Measurements from ENCODE around the gene ASTE1. TPM values are rescaled to one million over a fixed set of nuclear protein-coding genes. Genes with fewer than 3 reads are reported as not detected.
"Not testable (repeated sequence)": the region's sequence is repeated elsewhere in the genome, so short reads cannot be mapped to it uniquely, and the experiment has no call there.

Gene ASTE1
- total RNA-seq, 1 donor from 2014 or later: 7.4 TPM

- no peak overlapping the region for H3K27ac Mint-ChIP-seq
- intact Hi-C loops (cut with micrococcal nuclease): no loop called here
- no peaks in the 10 kb centered on the region for H3K27me3 Mint-ChIP-seq (ENCODE audit: low read depth)
- peaks cover 52% of the 10 kb centered on the region for H3K36me3 Mint-ChIP-seq (ENCODE audit: low read depth)
- H3K4me3 Mint-ChIP-seq (ENCODE audit: low read depth): no peak overlapping the region
- no peaks in the 10 kb centered on the region for H3K9me3 Mint-ChIP-seq
- DNase-seq (ENCODE audit: low spot score): no peak
- peaks cover 10% of the 10 kb centered on the region for H3K4me1 Mint-ChIP-seq (ENCODE audit: low read depth)
These were observed 25.6 kb downstream of the ASTE1 start for GRCh38 chr3:131001071-131001470.

GRCh38 chr3:130997289-130997688, 29.3 kb downstream of the ASTE1 start:
- peaks cover 33% of the 10 kb centered on the region for H3K36me3 Mint-ChIP-seq (ENCODE audit: low read depth)
- DNase-seq (ENCODE audit: low spot score): no peak
- no peaks in the 10 kb centered on the region for H3K9me3 Mint-ChIP-seq
- H3K4me1 Mint-ChIP-seq (ENCODE audit: low read depth): no peaks in the 10 kb centered on the region
- H3K27me3 Mint-ChIP-seq (ENCODE audit: low read depth): no peaks in the 10 kb centered on the region
- intact Hi-C loops (cut with micrococcal nuclease): no loop called here
- no peak overlapping the region for H3K27ac Mint-ChIP-seq
- no peak overlapping the region for H3K4me3 Mint-ChIP-seq (ENCODE audit: low read depth)

DNA sequence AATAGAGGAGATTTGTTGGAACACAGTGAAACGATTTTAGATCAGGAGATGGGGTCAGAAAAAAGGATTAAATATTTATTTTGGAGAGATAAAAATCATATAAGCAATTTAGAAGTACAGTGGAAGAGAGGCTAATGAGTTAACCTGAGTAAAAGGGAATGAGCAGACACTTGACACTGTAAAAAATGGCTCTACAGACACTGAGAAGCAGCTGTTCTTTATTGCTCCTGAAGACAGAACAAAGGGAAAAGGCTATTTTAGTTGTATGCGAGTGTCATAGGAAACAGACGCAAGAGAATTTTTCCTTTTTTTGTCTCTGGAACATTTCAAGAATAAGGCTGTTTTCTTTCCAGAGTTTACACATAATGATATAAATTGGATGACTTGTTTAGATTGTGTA, 34.3 kb downstream of the ASTE1 start:
- no peaks in the 10 kb centered on the region for H3K9me3 Mint-ChIP-seq
- no peaks in the 10 kb centered on the region for H3K27me3 Mint-ChIP-seq (ENCODE audit: low read depth)
- no peak for DNase-seq (ENCODE audit: low spot score)
- H3K36me3 Mint-ChIP-seq (ENCODE audit: low read depth): peaks cover 37% of the 10 kb centered on the region
- no peak overlapping the region for H3K4me3 Mint-ChIP-seq (ENCODE audit: low read depth)
- intact Hi-C loops (cut with micrococcal nuclease): no loop called here
- H3K27ac Mint-ChIP-seq: no peak overlapping the region
- H3K4me1 Mint-ChIP-seq (ENCODE audit: low read depth): peaks cover 13% of the 10 kb centered on the region

GRCh38 chr3:130991126-130991525, 35.5 kb downstream of the ASTE1 start:
- Mint-ChIP-seq H3K27me3 (ENCODE audit: low read depth) (no peaks in the 10 kb centered on the region), H3K36me3 (ENCODE audit: low read depth) (peaks cover 32% of the 10 kb centered on the region), H3K9me3 (no peaks in the 10 kb centered on the region), H3K27ac (no peak overlapping the region), H3K4me1 (ENCODE audit: low read depth) (peaks cover 13% of the 10 kb centered on the region), H3K4me3 (ENCODE audit: low read depth) (no peak overlapping the region)
- DNase-seq (ENCODE audit: low spot score): no peak
- intact Hi-C loops (cut with micrococcal nuclease): no loop called here

DNA sequence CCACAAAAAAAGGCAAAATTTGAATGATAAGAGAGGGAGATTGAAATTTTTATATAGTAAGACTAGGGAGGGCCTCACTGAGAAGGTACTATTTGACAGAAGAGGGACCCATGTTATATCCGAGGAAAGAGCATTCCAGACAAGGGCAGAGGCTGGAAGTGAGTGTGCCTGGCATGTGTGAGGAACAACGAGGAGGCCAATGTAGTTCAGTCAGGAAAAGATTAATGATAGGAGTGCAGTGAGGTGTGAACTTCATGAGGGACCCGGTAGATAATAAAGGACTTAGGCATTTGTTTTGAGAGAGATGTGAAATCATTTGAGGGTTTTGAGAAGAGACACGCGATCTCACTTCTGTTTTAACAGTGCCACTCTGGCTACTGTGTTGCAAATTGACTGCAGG, 36.3 kb downstream of the ASTE1 start:
- Mint-ChIP-seq H3K4me1 (ENCODE audit: low read depth) (peaks cover 13% of the 10 kb centered on the region), H3K4me3 (ENCODE audit: low read depth) (no peak overlapping the region), H3K9me3 (no peaks in the 10 kb centered on the region), H3K27me3 (ENCODE audit: low read depth) (no peaks in the 10 kb centered on the region), H3K36me3 (ENCODE audit: low read depth) (peaks cover 37% of the 10 kb centered on the region), H3K27ac (no peak overlapping the region)
- intact Hi-C loops (cut with micrococcal nuclease): no loop called here
- DNase-seq (ENCODE audit: low spot score): no peak

- no peaks in the 10 kb centered on the region for H3K9me3 Mint-ChIP-seq
- DNase-seq (ENCODE audit: low spot score): no peak
- peaks cover 44% of the 10 kb centered on the region for H3K36me3 Mint-ChIP-seq (ENCODE audit: low read depth)
- H3K27ac Mint-ChIP-seq: no peak overlapping the region
- H3K4me3 Mint-ChIP-seq (ENCODE audit: low read depth): no peak overlapping the region
- intact Hi-C loops (cut with micrococcal nuclease): no loop called here
- no peaks in the 10 kb centered on the region for H3K4me1 Mint-ChIP-seq (ENCODE audit: low read depth)
- no peaks in the 10 kb centered on the region for H3K27me3 Mint-ChIP-seq (ENCODE audit: low read depth)
These were observed 45.2 kb downstream of the ASTE1 start for GRCh38 chr3:130981469-130981868.

- Mint-ChIP-seq H3K4me1 (ENCODE audit: low read depth) (no peaks in the 10 kb centered on the region), H3K4me3 (ENCODE audit: low read depth) (no peak overlapping the region), H3K27me3 (ENCODE audit: low read depth) (no peaks in the 10 kb centered on the region), H3K27ac (no peak overlapping the region), H3K9me3 (no peaks in the 10 kb centered on the region), H3K36me3 (ENCODE audit: low read depth) (peaks cover 47% of the 10 kb centered on the region)
- intact Hi-C loops (cut with micrococcal nuclease): no loop called here
- DNase-seq (ENCODE audit: low spot score): no peak
These were observed 47.5 kb downstream of the ASTE1 start for GRCh38 chr3:130979117-130979516.

DNA sequence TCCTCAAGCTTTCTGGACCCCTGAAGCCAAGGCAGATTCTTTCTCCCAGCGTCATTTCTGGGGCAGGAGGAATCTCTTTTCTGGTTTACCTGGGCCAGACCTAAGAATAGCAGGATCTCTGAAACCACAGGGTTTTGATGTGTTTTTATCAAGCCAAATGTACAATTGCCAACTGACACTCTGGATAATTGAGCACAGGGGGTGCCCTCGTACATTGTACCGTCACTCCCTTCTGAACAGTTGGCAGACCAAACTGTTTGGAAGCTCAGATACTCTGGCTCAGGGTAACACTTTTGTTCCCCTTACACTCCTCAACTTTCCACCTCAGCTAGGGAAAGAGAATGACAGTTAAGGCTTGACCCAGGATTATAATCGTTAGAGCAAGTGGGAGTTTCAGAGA, 49.9 kb downstream of the ASTE1 start:
- Mint-ChIP-seq H3K4me3 (ENCODE audit: low read depth) (no peak overlapping the region), H3K36me3 (ENCODE audit: low read depth) (peaks cover 46% of the 10 kb centered on the region), H3K4me1 (ENCODE audit: low read depth) (peaks cover under 1% of the 10 kb centered on the region), H3K27me3 (ENCODE audit: low read depth) (no peaks in the 10 kb centered on the region), H3K27ac (no peak overlapping the region), H3K9me3 (no peaks in the 10 kb centered on the region)
- DNase-seq (ENCODE audit: low spot score): no peak
- intact Hi-C loops (cut with micrococcal nuclease): no loop called here

GRCh38 chr3:130975251-130975650, 51.4 kb downstream of the ASTE1 start:
- H3K27me3 Mint-ChIP-seq (ENCODE audit: low read depth): no peaks in the 10 kb centered on the region
- peaks cover 8% of the 10 kb centered on the region for H3K4me1 Mint-ChIP-seq (ENCODE audit: low read depth)
- DNase-seq (ENCODE audit: low spot score): no peak
- no peak overlapping the region for H3K4me3 Mint-ChIP-seq (ENCODE audit: low read depth)
- intact Hi-C loops (cut with micrococcal nuclease): no loop called here
- no peak overlapping the region for H3K27ac Mint-ChIP-seq
- H3K36me3 Mint-ChIP-seq (ENCODE audit: low read depth): peaks cover 50% of the 10 kb centered on the region
- H3K9me3 Mint-ChIP-seq: no peaks in the 10 kb centered on the region

DNA sequence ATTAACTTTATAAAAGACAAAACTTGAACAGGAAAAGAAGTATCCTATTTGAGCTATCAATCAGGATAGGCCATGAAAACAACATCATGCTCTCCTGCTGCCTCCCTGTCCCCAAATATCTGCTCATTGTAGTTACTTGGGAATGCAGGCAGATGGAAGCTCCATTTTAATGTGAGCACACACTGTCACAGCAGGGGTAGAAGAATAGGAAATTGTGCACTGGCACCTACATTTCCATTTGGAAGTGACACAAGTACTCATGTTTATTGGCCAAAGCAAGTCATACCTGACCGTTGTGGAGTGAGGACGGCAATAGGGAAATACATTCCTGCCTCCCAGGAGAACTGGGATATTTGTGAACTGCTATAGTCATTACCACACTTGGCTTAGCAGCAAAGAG, 52.4 kb downstream of the ASTE1 start:
- H3K27me3 Mint-ChIP-seq (ENCODE audit: low read depth): no peaks in the 10 kb centered on the region
- no peak overlapping the region for H3K27ac Mint-ChIP-seq
- peaks cover 49% of the 10 kb centered on the region for H3K36me3 Mint-ChIP-seq (ENCODE audit: low read depth)
- H3K9me3 Mint-ChIP-seq: no peaks in the 10 kb centered on the region
- intact Hi-C loops (cut with micrococcal nuclease): no loop called here
- peaks cover 8% of the 10 kb centered on the region for H3K4me1 Mint-ChIP-seq (ENCODE audit: low read depth)
- no peak for DNase-seq (ENCODE audit: low spot score)
- H3K4me3 Mint-ChIP-seq (ENCODE audit: low read depth): no peak overlapping the region

DNA sequence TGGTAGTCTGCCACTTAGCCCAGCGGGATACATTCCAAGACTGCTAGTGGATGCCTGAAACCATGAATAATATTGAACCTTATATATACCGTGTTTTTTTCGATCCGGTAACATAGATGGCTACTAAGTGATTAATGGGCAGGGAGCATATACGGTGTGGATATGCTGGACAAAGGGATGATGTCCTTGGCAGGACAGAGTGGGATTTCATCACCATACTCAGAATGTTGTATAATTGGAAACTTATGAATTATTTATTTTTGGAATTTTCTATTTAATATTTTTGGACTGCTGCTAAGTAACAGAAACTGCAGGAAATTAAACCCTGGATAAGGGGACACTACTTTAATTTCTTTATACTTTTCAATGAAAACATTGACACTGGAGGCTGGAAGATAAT, 53.2 kb downstream of the ASTE1 start:
- intact Hi-C loops (cut with micrococcal nuclease): no loop called here
- no peak overlapping the region for H3K4me3 Mint-ChIP-seq (ENCODE audit: low read depth)

GRCh38 chr3:130972592-130972991, 54.0 kb downstream of the ASTE1 start:
- H3K4me1 Mint-ChIP-seq (ENCODE audit: low read depth): peaks cover 12% of the 10 kb centered on the region

More for the DNA sequence above, 53.2 kb downstream of the ASTE1 start:
- H3K4me1 Mint-ChIP-seq (ENCODE audit: low read depth): peaks cover 8% of the 10 kb centered on the region
- H3K36me3 Mint-ChIP-seq (ENCODE audit: low read depth): peaks cover 51% of the 10 kb centered on the region
- H3K27me3 Mint-ChIP-seq (ENCODE audit: low read depth): no peaks in the 10 kb centered on the region
- no peaks in the 10 kb centered on the region for H3K9me3 Mint-ChIP-seq
- no peak overlapping the region for H3K27ac Mint-ChIP-seq
- no peak for DNase-seq (ENCODE audit: low spot score)

DNA sequence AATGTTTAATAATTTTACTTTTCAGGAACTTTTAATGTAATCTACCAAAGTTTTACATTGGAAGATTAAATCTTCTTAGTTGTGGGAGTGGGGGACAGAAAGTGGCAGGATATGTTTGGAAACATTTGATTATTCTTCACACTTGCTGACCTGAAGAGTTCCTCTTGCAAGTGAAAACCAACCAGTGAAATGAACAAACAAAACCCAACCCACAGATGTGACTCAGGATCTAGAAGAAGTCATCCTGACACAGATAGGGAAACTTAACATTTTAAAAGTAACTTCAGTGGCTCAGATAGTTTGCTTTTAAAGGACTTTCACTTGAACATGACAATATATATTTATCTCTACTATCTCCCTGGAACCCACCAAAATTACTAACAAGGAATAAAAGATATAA, 55.4 kb downstream of the ASTE1 start:
- Mint-ChIP-seq H3K9me3 (no peaks in the 10 kb centered on the region), H3K27ac (peak overlapping the region; percentile 18)

More at GRCh38 chr3:130972592-130972991, 54.0 kb downstream of the ASTE1 start:
- H3K9me3 Mint-ChIP-seq; intact Hi-C loops (cut with micrococcal nuclease); DNase-seq (ENCODE audit: low spot score); H3K4me3 Mint-ChIP-seq (ENCODE audit: low read depth); H3K27ac Mint-ChIP-seq; H3K27me3 Mint-ChIP-seq (ENCODE audit: low read depth): not testable (repeated sequence)
- peaks cover 53% of the 10 kb centered on the region for H3K36me3 Mint-ChIP-seq (ENCODE audit: low read depth)

GRCh38 chr3:130969621-130970020, 57.0 kb downstream of the ASTE1 start:
- peaks cover 61% of the 10 kb centered on the region for H3K36me3 Mint-ChIP-seq (ENCODE audit: low read depth)
- H3K27me3 Mint-ChIP-seq (ENCODE audit: low read depth): no peaks in the 10 kb centered on the region
- no peaks in the 10 kb centered on the region for H3K9me3 Mint-ChIP-seq
- H3K4me1 Mint-ChIP-seq (ENCODE audit: low read depth): peaks cover 12% of the 10 kb centered on the region
- no peak overlapping the region for H3K4me3 Mint-ChIP-seq (ENCODE audit: low read depth)
- H3K27ac Mint-ChIP-seq: no peak overlapping the region
- no peak for DNase-seq (ENCODE audit: low spot score)
- intact Hi-C loops (cut with micrococcal nuclease): no loop called here

More for the DNA sequence above, 55.4 kb downstream of the ASTE1 start:
- intact Hi-C loops (cut with micrococcal nuclease): loop anchor here (1.0 kb wide), 1 partner anchor 75 kb away; no protein-coding TSS in a partner anchor
- H3K27me3 Mint-ChIP-seq (ENCODE audit: low read depth): no peaks in the 10 kb centered on the region
- H3K4me1 Mint-ChIP-seq (ENCODE audit: low read depth): peaks cover 12% of the 10 kb centered on the region
- peaks cover 59% of the 10 kb centered on the region for H3K36me3 Mint-ChIP-seq (ENCODE audit: low read depth)
- DNase-seq (ENCODE audit: low spot score): no peak
- no peak overlapping the region for H3K4me3 Mint-ChIP-seq (ENCODE audit: low read depth)

Data from activated T-helper 2 cell treated with anti-CD3 and anti-CD28 coated beads, Interferon-gamma antibody, Interleukin-2, Interleukin-4, amounts not matched to agents 10 μg/mL and 5 μg/mL and 100 μg/mL, durations not matched to agents 14 hours and 24 hours and 36 hours (primary cell).